Measurements from ENCODE around the gene PARD3B. TPM values are rescaled to one million over a fixed set of nuclear protein-coding genes. Genes with fewer than 3 reads are reported as not detected.

Gene PARD3B
- total RNA-seq, 1 experiment from 2014 or later = 3.6 TPM

DNA sequence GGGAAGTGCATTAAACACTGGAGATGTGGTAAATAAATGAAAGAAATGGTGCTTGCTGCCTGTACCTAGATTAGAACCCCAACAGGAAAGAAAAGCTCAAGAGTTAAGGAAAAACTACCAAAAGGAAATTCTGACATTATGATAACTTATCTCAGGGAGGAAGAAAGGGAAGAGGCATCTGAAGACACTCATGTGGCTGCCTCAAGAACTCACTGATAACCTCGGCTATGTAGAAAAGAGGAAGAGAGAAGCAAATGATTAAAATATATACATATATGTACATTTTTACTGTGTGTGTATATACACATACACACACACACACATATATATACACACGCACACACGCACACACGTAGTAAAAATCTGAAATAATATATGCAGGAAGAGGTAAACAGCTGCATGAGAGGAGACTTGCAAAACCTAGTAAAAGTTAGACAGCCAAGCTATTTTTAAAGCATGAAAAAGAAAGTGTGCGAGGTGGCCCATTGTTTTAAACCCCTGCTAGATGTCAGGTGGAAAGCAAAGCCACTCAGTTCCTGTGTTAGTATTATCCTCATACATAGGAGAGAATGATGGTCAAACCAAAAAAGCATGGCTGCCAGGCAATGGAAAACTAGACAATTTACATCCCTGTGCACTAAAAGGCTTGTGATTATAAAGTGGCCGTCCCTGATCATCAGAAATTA is 654.0 kb downstream of the PARD3B start:
- DNase-seq (ENCODE audit: low read depth, low spot score) (no peak), ATAC-seq (no peak)
- no peaks in the 10 kb centered on the region for H3K4me1 ChIP-seq (ENCODE audit: control insufficient read depth, insufficient read depth, low read length)
- no peaks in the 10 kb centered on the region for H3K9me3 ChIP-seq (ENCODE audit: control insufficient read depth, insufficient read depth, low read depth, low read length)
- in situ Hi-C loops (cut with HindIII; ENCODE audit: low pct_unique_long_range_greater_than_20kb, low sequenced_read_pairs) = no loop called here
- ChIA-PET CTCF (no interaction called here), POLR2A (no interaction called here)
- H3K27ac ChIP-seq (ENCODE audit: low read length) = no peak overlapping the region
- H3K36me3 ChIP-seq (ENCODE audit: control insufficient read depth, insufficient read depth, low read length) = no peaks in the 10 kb centered on the region
- intact Hi-C loops (cut with micrococcal nuclease; ENCODE audit: unreplicated experiment) = no loop called here
- H3K27me3 ChIP-seq (ENCODE audit: control insufficient read depth, insufficient read depth, low read length) = no peaks in the 10 kb centered on the region
- H3K4me3 ChIP-seq (ENCODE audit: low read depth in 2 of 2, low read length in 2 of 2) = no peak overlapping the region
- TF ChIP-seq TCF7L2 (IDR thresholded peaks at IDR 0.05; ENCODE audit: low read depth, low read length) (no peak), POLR2AphosphoS5 (IDR thresholded peaks at IDR 0.05; ENCODE audit: low read depth, low read length) (no peak)
- TF ChIP-seq, protein P1, sequence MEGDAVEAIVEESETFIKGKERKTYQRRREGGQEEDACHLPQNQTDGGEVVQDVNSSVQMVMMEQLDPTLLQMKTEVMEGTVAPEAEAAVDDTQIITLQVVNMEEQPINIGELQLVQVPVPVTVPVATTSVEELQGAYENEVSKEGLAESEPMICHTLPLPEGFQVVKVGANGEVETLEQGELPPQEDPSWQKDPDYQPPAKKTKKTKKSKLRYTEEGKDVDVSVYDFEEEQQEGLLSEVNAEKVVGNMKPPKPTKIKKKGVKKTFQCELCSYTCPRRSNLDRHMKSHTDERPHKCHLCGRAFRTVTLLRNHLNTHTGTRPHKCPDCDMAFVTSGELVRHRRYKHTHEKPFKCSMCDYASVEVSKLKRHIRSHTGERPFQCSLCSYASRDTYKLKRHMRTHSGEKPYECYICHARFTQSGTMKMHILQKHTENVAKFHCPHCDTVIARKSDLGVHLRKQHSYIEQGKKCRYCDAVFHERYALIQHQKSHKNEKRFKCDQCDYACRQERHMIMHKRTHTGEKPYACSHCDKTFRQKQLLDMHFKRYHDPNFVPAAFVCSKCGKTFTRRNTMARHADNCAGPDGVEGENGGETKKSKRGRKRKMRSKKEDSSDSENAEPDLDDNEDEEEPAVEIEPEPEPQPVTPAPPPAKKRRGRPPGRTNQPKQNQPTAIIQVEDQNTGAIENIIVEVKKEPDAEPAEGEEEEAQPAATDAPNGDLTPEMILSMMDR (IDR thresholded peaks at IDR 0.05) = no peak
- TF ChIP-seq, protein P2, sequence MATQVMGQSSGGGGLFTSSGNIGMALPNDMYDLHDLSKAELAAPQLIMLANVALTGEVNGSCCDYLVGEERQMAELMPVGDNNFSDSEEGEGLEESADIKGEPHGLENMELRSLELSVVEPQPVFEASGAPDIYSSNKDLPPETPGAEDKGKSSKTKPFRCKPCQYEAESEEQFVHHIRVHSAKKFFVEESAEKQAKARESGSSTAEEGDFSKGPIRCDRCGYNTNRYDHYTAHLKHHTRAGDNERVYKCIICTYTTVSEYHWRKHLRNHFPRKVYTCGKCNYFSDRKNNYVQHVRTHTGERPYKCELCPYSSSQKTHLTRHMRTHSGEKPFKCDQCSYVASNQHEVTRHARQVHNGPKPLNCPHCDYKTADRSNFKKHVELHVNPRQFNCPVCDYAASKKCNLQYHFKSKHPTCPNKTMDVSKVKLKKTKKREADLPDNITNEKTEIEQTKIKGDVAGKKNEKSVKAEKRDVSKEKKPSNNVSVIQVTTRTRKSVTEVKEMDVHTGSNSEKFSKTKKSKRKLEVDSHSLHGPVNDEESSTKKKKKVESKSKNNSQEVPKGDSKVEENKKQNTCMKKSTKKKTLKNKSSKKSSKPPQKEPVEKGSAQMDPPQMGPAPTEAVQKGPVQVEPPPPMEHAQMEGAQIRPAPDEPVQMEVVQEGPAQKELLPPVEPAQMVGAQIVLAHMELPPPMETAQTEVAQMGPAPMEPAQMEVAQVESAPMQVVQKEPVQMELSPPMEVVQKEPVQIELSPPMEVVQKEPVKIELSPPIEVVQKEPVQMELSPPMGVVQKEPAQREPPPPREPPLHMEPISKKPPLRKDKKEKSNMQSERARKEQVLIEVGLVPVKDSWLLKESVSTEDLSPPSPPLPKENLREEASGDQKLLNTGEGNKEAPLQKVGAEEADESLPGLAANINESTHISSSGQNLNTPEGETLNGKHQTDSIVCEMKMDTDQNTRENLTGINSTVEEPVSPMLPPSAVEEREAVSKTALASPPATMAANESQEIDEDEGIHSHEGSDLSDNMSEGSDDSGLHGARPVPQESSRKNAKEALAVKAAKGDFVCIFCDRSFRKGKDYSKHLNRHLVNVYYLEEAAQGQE (IDR thresholded peaks at IDR 0.05; ENCODE audit: insufficient read depth in 1 of 2, low read depth in 2 of 2, low read length in 1 of 2) = no peak
- no TSS peak for BruUV-seq (replicated peaks)

- ChIA-PET POLR2A (no interaction called here), CTCF (no interaction called here)
- H3K27ac ChIP-seq (ENCODE audit: low read length) = no peak overlapping the region
- H3K4me1 ChIP-seq (ENCODE audit: control insufficient read depth, insufficient read depth, low read length) = no peaks in the 10 kb centered on the region; the same call in 1 of the 2 replicates
- no TSS peak for BruUV-seq (replicated peaks)
- no peak overlapping the region for H3K4me3 ChIP-seq (ENCODE audit: low read depth in 2 of 2, low read length in 2 of 2)
- no peaks in the 10 kb centered on the region for H3K27me3 ChIP-seq (ENCODE audit: control insufficient read depth, insufficient read depth, low read length)
- TF ChIP-seq, protein P1 (IDR thresholded peaks at IDR 0.05) = no peak
- TF ChIP-seq SIN3A (IDR thresholded peaks at IDR 0.05; ENCODE audit: borderline replicate concordance, insufficient read depth, low read depth, low read length) (no peak), POLR2AphosphoS5 (IDR thresholded peaks at IDR 0.05; ENCODE audit: low read depth, low read length) (no peak), TCF7L2 (IDR thresholded peaks at IDR 0.05; ENCODE audit: low read depth, low read length) (no peak)
- TF ChIP-seq, protein P2 (IDR thresholded peaks at IDR 0.05; ENCODE audit: insufficient read depth in 1 of 2, low read depth in 2 of 2, low read length in 1 of 2) = no peak
- in situ Hi-C loops (cut with HindIII; ENCODE audit: low pct_unique_long_range_greater_than_20kb, low sequenced_read_pairs) = no loop called here
- ATAC-seq = no peak
- DNase-seq (ENCODE audit: low read depth, low spot score) = no peak
- no peaks in the 10 kb centered on the region for H3K36me3 ChIP-seq (ENCODE audit: control insufficient read depth, insufficient read depth, low read length)
- intact Hi-C loops (cut with micrococcal nuclease; ENCODE audit: unreplicated experiment) = no loop called here
- H3K9me3 ChIP-seq (ENCODE audit: control insufficient read depth, insufficient read depth, low read depth, low read length) = no peaks in the 10 kb centered on the region
These were observed 665.2 kb downstream of the PARD3B start for GRCh38 chr2:205210494-205210893.

Measured in Panc1 (cell line).